KMS-11 (cell line): ENCODE data around the gene SAP30L.

Experiments used
- H2AFZ ChIP-seq: fragments of 200-600 bp; sonication (generic); 2 replicates; pipeline ENCODE4 v1.6.1; 2016; ENCODE audit warnings: antibody characterized with exemption, mixed run types, low read depth
- H3K27ac ChIP-seq: fragments of 200-600 bp; sonication (generic); 2 replicates; pipeline ENCODE4 v1.6.1; 2016; ENCODE audit warnings: mild to moderate bottlenecking, mixed run types
- H3K27me3 ChIP-seq: fragments of 200-600 bp; sonication (generic); 2 replicates; pipeline ENCODE4 v1.6.1; 2017; ENCODE audit warnings: mild to moderate bottlenecking, low read depth, mixed run types, moderate library complexity; ENCODE audit not compliant: insufficient read depth
- H3K36me3 ChIP-seq: fragments of 200-600 bp; sonication (generic); 2 replicates; pipeline ENCODE4 v1.6.1; 2017; ENCODE audit warnings: mild to moderate bottlenecking, mixed run types; ENCODE audit not compliant: insufficient read depth
- H3K4me1 ChIP-seq: fragments of 200-600 bp; sonication (generic); 2 replicates; pipeline ENCODE4 v1.6.1; 2016; ENCODE audit warnings: mild to moderate bottlenecking, low read depth, mixed run types; ENCODE audit not compliant: poor library complexity, severe bottlenecking
- H3K4me2 ChIP-seq: fragments of 200-600 bp; sonication (generic); 2 replicates; pipeline ENCODE4 v1.7.0; 2016; ENCODE audit warnings: mild to moderate bottlenecking, mixed run types
- H3K4me3 ChIP-seq: fragments of 200-600 bp; sonication (generic); IDR thresholded peaks from 2 replicates; pipeline ENCODE4 v1.6.1; 2017; ENCODE audit warnings: low read depth, low read length, mixed read lengths; ENCODE audit not compliant: insufficient read depth
- H3K79me2 ChIP-seq: fragments of 200-600 bp; sonication (generic); 2 replicates; pipeline ENCODE4 v1.6.1; 2016; ENCODE audit warnings: low read depth, mixed run types; ENCODE audit not compliant: insufficient read depth
- H3K9ac ChIP-seq: fragments of 200-600 bp; sonication (generic); 2 replicates; pipeline ENCODE4 v1.6.1; 2016; ENCODE audit warnings: mild to moderate bottlenecking, mixed run types
- H4K20me1 ChIP-seq: fragments of 200-600 bp; sonication (generic); 2 replicates; pipeline ENCODE4 v1.6.1; 2016; ENCODE audit warnings: mild to moderate bottlenecking, mixed run types; ENCODE audit not compliant: insufficient read depth
- TF ChIP-seq, protein P1 (sequence below): fragments of 200-600 bp; sonication (generic); conservative IDR thresholded peaks from 2 replicates; pipeline ENCODE4 v1.6.1; 2017; ENCODE audit warnings: low read depth, mild to moderate bottlenecking, antibody characterized with exemption, low read length, moderate library complexity, mixed read lengths

SAP30L gene, protein sequence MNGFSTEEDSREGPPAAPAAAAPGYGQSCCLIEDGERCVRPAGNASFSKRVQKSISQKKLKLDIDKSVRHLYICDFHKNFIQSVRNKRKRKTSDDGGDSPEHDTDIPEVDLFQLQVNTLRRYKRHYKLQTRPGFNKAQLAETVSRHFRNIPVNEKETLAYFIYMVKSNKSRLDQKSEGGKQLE

DNA sequence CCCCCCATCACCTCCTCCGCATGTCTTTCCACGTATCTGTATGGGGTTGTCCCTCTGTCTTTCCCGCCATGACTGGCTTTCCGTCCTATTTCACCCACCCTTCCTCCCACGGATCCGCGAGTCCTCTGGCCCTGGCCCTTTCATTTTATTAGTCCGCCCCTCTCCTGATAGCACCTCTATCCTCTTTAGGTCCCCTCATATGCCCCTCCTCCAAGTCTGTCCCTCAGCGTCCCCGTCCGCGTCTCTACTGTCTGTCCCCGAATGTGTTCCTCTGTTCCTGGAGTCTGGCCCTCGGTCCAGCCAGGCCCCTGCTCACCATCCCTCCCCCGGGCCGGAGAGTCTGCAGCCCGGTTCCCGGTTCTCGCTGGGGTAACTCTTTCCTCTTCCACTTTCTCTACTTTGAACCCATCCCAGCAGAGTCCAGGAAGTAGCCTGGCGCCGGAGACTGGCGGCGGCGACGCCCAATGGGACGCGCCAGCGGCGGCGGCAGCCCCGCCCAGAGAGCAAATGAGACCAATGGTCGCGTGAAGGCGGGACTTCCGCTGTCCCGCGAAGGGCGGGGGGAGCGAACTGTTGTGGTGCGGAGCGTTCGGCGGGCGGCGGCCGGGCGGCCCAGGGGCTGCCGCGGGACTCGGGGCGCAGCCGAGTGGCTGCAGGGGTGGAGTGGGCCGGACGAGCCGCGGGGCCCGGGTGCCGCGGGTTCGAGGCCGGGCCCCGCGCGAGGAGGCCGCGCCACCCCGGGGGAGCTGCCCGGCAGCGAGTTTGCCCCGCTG lies at the start of gene SAP30L:
TSS of gene SAP30L (plus strand) at position 576 of the 773 bp plus-strand sequence. CDS start 608 bp downstream, outside the sequence.
- Histone ChIP-seq H3K36me3 (no peaks in the 10 kb centered on the region), H3K4me2 (peak within 1 kb of the TSS; percentile 84), H4K20me1 (no peaks in the 10 kb centered on the region), H3K4me3 (no peak within 1 kb of the TSS), H3K4me1 (peaks cover 19% of the 10 kb centered on the region), H3K9ac (peak within 1 kb of the TSS; percentile 37; the same call in 1 of the 2 replicates), H3K27me3 (no peaks in the 10 kb centered on the region), H2AFZ (peak within 1 kb of the TSS; percentile 64), H3K27ac (no peak within 1 kb of the TSS), H3K79me2 (no peaks in the 10 kb centered on the region)
- TF ChIP-seq, protein P1, sequence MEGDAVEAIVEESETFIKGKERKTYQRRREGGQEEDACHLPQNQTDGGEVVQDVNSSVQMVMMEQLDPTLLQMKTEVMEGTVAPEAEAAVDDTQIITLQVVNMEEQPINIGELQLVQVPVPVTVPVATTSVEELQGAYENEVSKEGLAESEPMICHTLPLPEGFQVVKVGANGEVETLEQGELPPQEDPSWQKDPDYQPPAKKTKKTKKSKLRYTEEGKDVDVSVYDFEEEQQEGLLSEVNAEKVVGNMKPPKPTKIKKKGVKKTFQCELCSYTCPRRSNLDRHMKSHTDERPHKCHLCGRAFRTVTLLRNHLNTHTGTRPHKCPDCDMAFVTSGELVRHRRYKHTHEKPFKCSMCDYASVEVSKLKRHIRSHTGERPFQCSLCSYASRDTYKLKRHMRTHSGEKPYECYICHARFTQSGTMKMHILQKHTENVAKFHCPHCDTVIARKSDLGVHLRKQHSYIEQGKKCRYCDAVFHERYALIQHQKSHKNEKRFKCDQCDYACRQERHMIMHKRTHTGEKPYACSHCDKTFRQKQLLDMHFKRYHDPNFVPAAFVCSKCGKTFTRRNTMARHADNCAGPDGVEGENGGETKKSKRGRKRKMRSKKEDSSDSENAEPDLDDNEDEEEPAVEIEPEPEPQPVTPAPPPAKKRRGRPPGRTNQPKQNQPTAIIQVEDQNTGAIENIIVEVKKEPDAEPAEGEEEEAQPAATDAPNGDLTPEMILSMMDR = no peak

DNA sequence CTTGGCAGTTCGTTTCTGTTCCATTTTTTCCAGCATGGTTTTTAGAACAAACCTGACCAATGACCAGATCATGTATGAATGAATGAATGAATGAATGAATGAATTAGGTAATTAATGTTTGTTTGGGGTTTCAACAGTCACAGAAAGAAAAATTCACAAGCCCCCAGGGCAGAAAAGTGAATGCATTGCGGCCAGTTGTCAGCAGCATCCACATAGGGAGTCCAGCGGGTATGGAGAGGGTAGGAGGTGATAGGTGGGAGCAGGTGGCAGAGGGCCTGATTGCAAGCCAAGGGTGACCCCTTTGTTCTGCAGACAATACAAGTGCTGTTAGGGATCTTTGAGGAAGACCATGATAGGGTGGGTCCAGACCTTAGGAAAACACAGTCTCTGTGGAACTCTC lies 49.7 kb upstream of the SAP30L start:
- Histone ChIP-seq H3K27ac (no peak overlapping the region), H3K4me3 (no peak overlapping the region), H3K4me2 (peak overlapping the region; percentile 48; the same call in 1 of the 2 replicates), H4K20me1 (no peaks in the 10 kb centered on the region), H3K79me2 (no peaks in the 10 kb centered on the region), H2AFZ (no peak overlapping the region), H3K36me3 (no peaks in the 10 kb centered on the region), H3K27me3 (no peaks in the 10 kb centered on the region), H3K4me1 (peaks cover 23% of the 10 kb centered on the region), H3K9ac (no peak overlapping the region)
- TF ChIP-seq, protein P1 = no peak

DNA sequence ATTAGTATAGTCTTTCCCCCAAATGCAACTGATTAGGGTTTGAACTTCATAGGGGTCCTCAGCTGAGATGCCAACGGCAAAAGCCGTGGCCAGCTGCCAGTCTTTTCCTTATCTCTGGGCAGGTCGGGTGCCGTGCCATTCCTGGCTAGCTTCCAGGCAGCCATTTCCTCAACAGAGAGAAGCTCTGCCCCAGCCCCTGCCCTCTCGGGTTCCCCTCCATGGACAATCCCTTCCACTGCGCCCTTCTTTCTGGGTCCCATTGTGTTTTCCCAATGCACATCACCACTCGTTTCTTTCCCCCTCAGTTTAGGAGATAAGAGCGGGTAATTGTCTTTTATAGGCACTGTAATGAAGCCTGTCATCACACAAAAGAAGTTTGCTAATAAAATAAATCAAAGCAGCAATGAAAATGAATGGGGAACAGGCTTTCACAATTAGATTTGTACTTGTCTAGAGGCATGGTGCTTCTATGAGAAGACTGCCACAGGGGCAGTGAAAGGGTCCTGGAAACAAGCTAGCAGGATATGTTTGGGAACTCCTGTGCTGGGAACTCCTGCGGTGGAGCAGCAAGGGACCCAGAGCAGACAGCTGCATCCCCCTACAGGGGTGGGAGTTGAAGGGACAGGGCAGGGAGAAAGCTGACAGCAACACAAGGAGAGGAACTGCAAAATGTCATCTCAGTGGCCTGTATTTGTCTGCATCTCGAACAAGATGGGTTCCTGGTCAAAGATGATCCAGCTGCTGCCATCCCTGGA lies 48.0 kb upstream of the SAP30L start:
- H4K20me1 ChIP-seq = no peaks in the 10 kb centered on the region
- H2AFZ ChIP-seq = no peak overlapping the region
- H3K79me2 ChIP-seq = no peaks in the 10 kb centered on the region
- H3K27me3 ChIP-seq = no peaks in the 10 kb centered on the region
- TF ChIP-seq, protein P1 = no peak
- no peak overlapping the region for H3K4me3 ChIP-seq
- peaks cover 23% of the 10 kb centered on the region for H3K4me1 ChIP-seq
- no peak overlapping the region for H3K27ac ChIP-seq
- no peak overlapping the region for H3K4me2 ChIP-seq
- no peak overlapping the region for H3K9ac ChIP-seq
- no peaks in the 10 kb centered on the region for H3K36me3 ChIP-seq

DNA sequence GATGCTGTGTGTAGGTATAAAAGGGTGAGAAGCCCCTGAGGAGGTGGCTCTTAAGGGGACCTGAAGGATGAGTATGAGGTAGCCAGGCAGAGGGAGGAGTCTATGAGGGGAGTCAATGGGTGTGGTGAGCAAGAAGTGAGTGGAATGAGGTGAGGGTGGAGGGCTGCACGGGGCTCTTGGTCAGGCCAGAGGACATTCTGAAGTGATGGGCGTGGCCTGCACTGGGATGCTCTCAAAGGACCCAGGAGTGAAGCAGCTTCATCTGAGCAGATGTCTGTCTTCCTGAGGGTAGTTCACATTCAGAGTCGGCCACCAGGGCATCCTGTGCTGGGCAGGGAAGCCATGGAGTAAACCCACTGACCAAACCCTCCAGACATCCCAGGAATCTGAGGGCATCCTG lies 45.1 kb upstream of the SAP30L start:
- Histone ChIP-seq H3K4me1 (peaks cover 14% of the 10 kb centered on the region), H3K27ac (no peak overlapping the region), H4K20me1 (no peaks in the 10 kb centered on the region), H3K4me3 (no peak overlapping the region), H3K27me3 (no peaks in the 10 kb centered on the region), H2AFZ (no peak overlapping the region), H3K4me2 (no peak overlapping the region), H3K36me3 (no peaks in the 10 kb centered on the region), H3K79me2 (no peaks in the 10 kb centered on the region), H3K9ac (no peak overlapping the region)
- TF ChIP-seq, protein P1 = no peak
